C1 segment of cervical spinal cord (tissue), 14 donors: ENCODE data around the gene CSN2.
"Not testable (repeated sequence)": the region's sequence is repeated elsewhere in the genome, so short reads cannot be mapped to it uniquely, and the experiment has no call there.

Source experiments
- DNase-seq, 14 donors: peaks; one replicate each; lab custom pipeline; 2025; lab: John Stamatoyannopoulos, UW

The CSN2 gene

GRCh38 chr4:69965628-69966027 lies at the start of gene CSN2:
Gene CSN2 (minus strand): TSS chr4:69965728. CDS start chr4:69960995, 4,733 bp downstream.
- DNase-seq, result no peak

- no peak for DNase-seq
Observed at GRCh38 chr4:70008771-70009170, 43.2 kb upstream of the CSN2 start.

- no peak for DNase-seq
Observed at GRCh38 chr4:70002507-70002906, 37.0 kb upstream of the CSN2 start.

- DNase-seq, result no peak
Observed at GRCh38 chr4:70000711-70001110, 35.2 kb upstream of the CSN2 start.

- DNase-seq, result no peak
Observed at GRCh38 chr4:69999420-69999819, 33.9 kb upstream of the CSN2 start.

GRCh38 chr4:69995526-69996016 lies 30.0 kb upstream of the CSN2 start, which contains the start of gene STATH:
Gene STATH (plus strand): TSS chr4:69995966. CDS start chr4:69998438, 2,472 bp downstream.
- DNase-seq, result no peak

GRCh38 chr4:69994782-69995181 lies 29.3 kb upstream of the CSN2 start:
- no peak for DNase-seq

GRCh38 chr4:69991016-69991415 lies 25.5 kb upstream of the CSN2 start:
- DNase-seq, result no peak

- no peak for DNase-seq
Observed at GRCh38 chr4:69986663-69987062, 21.1 kb upstream of the CSN2 start.

GRCh38 chr4:69984030-69984443 lies 18.5 kb upstream of the CSN2 start:
- DNase-seq, result no peak

GRCh38 chr4:69977582-69977981 lies 12.1 kb upstream of the CSN2 start:
- no peak for DNase-seq

- DNase-seq, result no peak
Observed at GRCh38 chr4:69974631-69975030, 9.1 kb upstream of the CSN2 start.

GRCh38 chr4:69970071-69970470 lies 4.5 kb upstream of the CSN2 start:
- DNase-seq, result no peak

- no peak for DNase-seq
Observed at GRCh38 chr4:69957209-69957608, 8.3 kb downstream of the CSN2 start.

- DNase-seq, result no peak
Observed at GRCh38 chr4:69951602-69952001, 13.9 kb downstream of the CSN2 start.

GRCh38 chr4:69936566-69936965 lies 29.0 kb downstream of the CSN2 start:
- DNase-seq, result no peak

GRCh38 chr4:69934150-69934549 lies 31.4 kb downstream of the CSN2 start:
- no peak for DNase-seq

GRCh38 chr4:69930768-69931167 lies 34.8 kb downstream of the CSN2 start, which contains the start of gene CSN1S1:
Gene CSN1S1 (plus strand): TSS chr4:69931068. CDS start chr4:69932556, 1,488 bp downstream.
- DNase-seq, result no peak

- not testable (repeated sequence) for DNase-seq
Observed at GRCh38 chr4:69923782-69924410, 41.6 kb downstream of the CSN2 start.

GRCh38 chr4:69920874-69921273 lies 44.7 kb downstream of the CSN2 start:
- no peak for DNase-seq

- DNase-seq, result no peak
Observed at GRCh38 chr4:69910016-69910782, 55.3 kb downstream of the CSN2 start.

GRCh38 chr4:69909195-69909594 lies 56.3 kb downstream of the CSN2 start:
- DNase-seq, result no peak

- no peak for DNase-seq
Observed at GRCh38 chr4:69907151-69907550, 58.4 kb downstream of the CSN2 start.
